ENCODE measurements around the gene EYS.

EYS gene

GRCh38 chr6:64803470-64804166 lies 903.4 kb downstream of the EYS start:
- no peak for DNase-seq

- DNase-seq, result no peak
Observed at GRCh38 chr6:64792534-64792933, 914.5 kb downstream of the EYS start.

GRCh38 chr6:64789476-64789875 lies 917.5 kb downstream of the EYS start:
- DNase-seq, result no peak

- DNase-seq, result no peak
Observed at GRCh38 chr6:64786736-64787135, 920.3 kb downstream of the EYS start.

- no peak for DNase-seq
Observed at GRCh38 chr6:64782877-64783276, 924.1 kb downstream of the EYS start.

- DNase-seq, result no peak
Observed at GRCh38 chr6:64777941-64778785, 928.9 kb downstream of the EYS start.

GRCh38 chr6:64776359-64776758 lies 930.7 kb downstream of the EYS start:
- DNase-seq, result no peak

GRCh38 chr6:64774881-64775280 lies 932.1 kb downstream of the EYS start:
- DNase-seq, result no peak

GRCh38 chr6:64750910-64751309 lies 956.1 kb downstream of the EYS start:
- peak in 1 of 2 experiments; percentile 27 for DNase-seq

- DNase-seq, result no peak
Observed at GRCh38 chr6:64737418-64737817, 969.6 kb downstream of the EYS start.

GRCh38 chr6:64736421-64736950 lies 970.5 kb downstream of the EYS start:
- DNase-seq, result no peak

- DNase-seq, result no peak
Observed at GRCh38 chr6:64733433-64733832, 973.6 kb downstream of the EYS start.

- peak in 1 of 2 experiments; percentile 19 for DNase-seq
Observed at GRCh38 chr6:64732888-64733287, 974.1 kb downstream of the EYS start.

GRCh38 chr6:64729522-64729921 lies 977.5 kb downstream of the EYS start:
- DNase-seq, result no peak

- DNase-seq, result no peak
Observed at GRCh38 chr6:64727075-64727474, 980.0 kb downstream of the EYS start.

GRCh38 chr6:64724091-64724490 lies 982.9 kb downstream of the EYS start:
- DNase-seq, result peak in 1 of 2 experiments; percentile 78

GRCh38 chr6:64723327-64724058 lies 983.5 kb downstream of the EYS start:
- peak; percentile 65 to 88 for DNase-seq

GRCh38 chr6:64721865-64722264 lies 985.2 kb downstream of the EYS start:
- DNase-seq, result no peak

GRCh38 chr6:64717281-64717680 lies 989.7 kb downstream of the EYS start:
- DNase-seq, result peak; percentile 79 to 96

- no peak for DNase-seq
Observed at GRCh38 chr6:64715624-64716023, 991.4 kb downstream of the EYS start.

- no peak for DNase-seq
Observed at GRCh38 chr6:64714073-64714472, 993.0 kb downstream of the EYS start.

- DNase-seq, result no peak
Observed at GRCh38 chr6:64713175-64713574, 993.9 kb downstream of the EYS start.

- DNase-seq, result no peak
Observed at GRCh38 chr6:64712606-64713005, 994.4 kb downstream of the EYS start.

Data from NCI-H524 (cell line).